Heart left ventricle (tissue), 16 donors: Measurements from ENCODE around the gene SHC1. TPM values are rescaled to one million over a fixed set of nuclear protein-coding genes. Genes with fewer than 3 reads are reported as not detected.

Source experiments
- ATAC-seq, 4 donors: fragments of 200-7000 bp; cut with Tn5 transposase; one replicate each; pipeline ENCODE4 v1.9.1; 2020 to 2022; ENCODE audit warnings: moderate library complexity in 4 of 4, mild to moderate bottlenecking in 3 of 4, moderate number of reproducible peaks in 1 of 4
- DNase-seq, 5 donors: peaks; one replicate each; pipeline ENCODE4 v3.0.0-alpha.2; 2020
- H3K27ac ChIP-seq, 12 donors: fragments of 200-600 bp; sonication (generic) in 4 of 12; one replicate each; pipeline versions ENCODE4 v1.5.0 to v1.8.0; 2016 to 2022; ENCODE audit warnings: mild to moderate bottlenecking in 2 of 12
- H3K27me3 ChIP-seq, 9 donors: fragments of 200-600 bp; sonication (generic) in 2 of 9; one replicate each; pipeline versions ENCODE4 v1.5.1 to v1.8.0; 2016 to 2022; ENCODE audit warnings: mild to moderate bottlenecking in 3 of 9
- H3K36me3 ChIP-seq, 9 donors: fragments of 200-600 bp; sonication (generic) in 2 of 9; one replicate each; pipeline versions ENCODE4 v1.5.0 to v1.8.0; 2018 to 2022; ENCODE audit warnings: mild to moderate bottlenecking in 2 of 9
- H3K4me1 ChIP-seq, 12 donors: fragments of 200-600 bp; sonication (generic) in 4 of 12; one replicate each; pipeline versions ENCODE4 v1.5.0 to v1.8.0; 2016 to 2022; ENCODE audit warnings: mild to moderate bottlenecking in 3 of 12
- H3K4me3 ChIP-seq, 12 donors: fragments of 200-600 bp; sonication (generic) in 4 of 12; one replicate each; pipeline versions ENCODE4 v1.5.0 to v1.8.0; 2017 to 2022; ENCODE audit warnings: mild to moderate bottlenecking in 9 of 12, moderate library complexity in 4 of 12
- H3K9me3 ChIP-seq, 12 donors: fragments of 200-600 bp; sonication (generic) in 4 of 12; one replicate each; pipeline versions ENCODE4 v1.5.0 to v1.8.0; 2016 to 2022; ENCODE audit warnings: mild to moderate bottlenecking in 1 of 12
- CTCF ChIP-seq, 12 donors: fragments of 200-600 bp; sonication (generic) in 4 of 12; IDR thresholded peaks; one replicate each; pipeline versions ENCODE4 v1.5.0 to v1.8.0; 2018 to 2022; ENCODE audit warnings: antibody characterized with exemption in 12 of 12, mild to moderate bottlenecking in 5 of 12
- POLR2A ChIP-seq, 2 donors: fragments of 450-650 bp; IDR thresholded peaks; one replicate each; pipeline ENCODE4 v1.6.1; 2017; ENCODE audit warnings: antibody characterized with exemption in 2 of 2, mild to moderate bottlenecking in 2 of 2, moderate library complexity in 2 of 2
- WGBS, 4 donors: extraction: QIAGEN DNeasy Blood & Tissue Kit in 2 of 4; methylation state at CpG; one replicate each; pipeline versions ENCODE4 v1.1.5 to v1.1.7; 2013 to 2018; 5-methylcytosine and 5-hydroxymethylcytosine counted together
- intact Hi-C, 10 donors: fragments of 100-400 bp; cut with DNase I; formaldehyde crosslinking; loops; one replicate each; pipeline versions ENCODE4 v1.11.1 to v1.14.2; 2022
- polyA plus RNA-seq, 2 donors: library from polyadenylated mRNA; stranded (reverse); fragments of 200-250 nt; gene quantifications; one replicate each; pipeline ENCODE4 v1.2.3, GENCODE V29; 2013
- total RNA-seq, 9 donors: library from RNA; depleted of rRNA in 2 of 9; stranded (reverse); fragments of >200 nt in 2 of 9; fragmentation: NEBNext Ultra II Directional in 3 of 9; extraction: Animal tissue kit (Norgen Biotek cat#: 25700) in 3 of 9; gene quantifications; one replicate each; pipeline versions ENCODE4 v1.1.0 to v1.2.4, GENCODE V29; 2016 to 2023
- donor health status: ischemic (EF 13 %, LVEDD 7.1; RV severe dilation, severe dysfunction).
- donor health status: healthy with polysubstance abuse.
- donor health status: DM: no; HTN: yes; CAD: no.
- donor health status: DM: no; HTN: no; CAD: no.
- donor health status: ischemic (EF 25% LVEDD 6.9; RV normal size, moderate dysfunction).
- donor health status: ischemic (EF 25% LVEDD 5.7; RV mildly dilated, moderate dysfunction).
- donor health status: healthy.
- donor health status: DM: yes; HTN: yes; CAD: no.
- donor health status: ischemic (EF 35%, LVEDD 5.7; RV mildly dilated, moderate dysfunction).
- donor health status: nonischemic (EF 11% LVEDD 7.7; RV severe dilation, severe dysfunction).
- donor health status: DM: yes; HTN: yes; CAD: no.
- donor health status: PGD.
- donor health status: ischemic (EF 29% LVEDD 5.4; RV normal size, mild dysfunction).
- donor health status: nonischemic (EF 23%, LVEDD 6.1; RV moderate dilation, normal function).

Gene SHC1
- total and polyA plus RNA-seq, 11 donors: 23.6 to 115 (median 62.4) TPM

GRCh38 chr1:154966111-154966510 is 4.4 kb downstream of the SHC1 start:
- Histone ChIP-seq H3K27ac (peak overlapping the region in 2 of 12 donors; percentile 58 to 99), H3K27me3 (no peaks in the 10 kb centered on the region), H3K4me3 (no peak overlapping the region), H3K4me1 (peaks cover 6 to 63% (median 39%) of the 10 kb centered on the region in 12 donors), H3K36me3 (peaks cover 0 to 68% (median 56%) of the 10 kb centered on the region in 9 donors), H3K9me3 (no peaks in the 10 kb centered on the region)
- intact Hi-C loops: loop anchor here in 6 of 10 donors (5.0 to 10.0 kb wide), 6 partner anchors 46 to 119 kb away; partner anchors contain the start of gene EFNA4 (in 1 of the 6)
- WGBS, 4 donors: 86 to 91% (median 87%) methylated on average over 7 of the region's 7 CpGs
- ATAC-seq (no peak), DNase-seq (peak in 1 of 5 donors; percentile 33)
- no peak for TF ChIP-seq POLR2A (IDR thresholded peaks at IDR 0.05)

GRCh38 chr1:154964359-154964758 is 6.2 kb downstream of the SHC1 start:
- Histone ChIP-seq H3K4me1 (peaks cover 0 to 58% (median 32%) of the 10 kb centered on the region in 12 donors), H3K36me3 (peaks cover 0 to 69% (median 60%) of the 10 kb centered on the region in 9 donors), H3K9me3 (no peaks in the 10 kb centered on the region), H3K27me3 (no peaks in the 10 kb centered on the region), H3K4me3 (no peak overlapping the region), H3K27ac (no peak overlapping the region)
- no peak for TF ChIP-seq CTCF (IDR thresholded peaks at IDR 0.05)
- ATAC-seq (no peak), DNase-seq (peak in 1 of 5 donors; percentile 22)
- WGBS, 4 donors: 85 to 94% (median 92%) methylated on average over 6 of the region's 6 CpGs
- intact Hi-C loops: loop anchor here in 9 of 10 donors (5.0 to 10.0 kb wide), 7 partner anchors 33 to 120 kb away; partner anchors contain the start of genes EFNA4 (in 3 of the 9), ADAM15 (in 1 of the 9) and ZBTB7B (in 1 of the 9)

GRCh38 chr1:154963643-154964042 is 6.9 kb downstream of the SHC1 start:
- TF ChIP-seq CTCF (IDR thresholded peaks at IDR 0.05) (no peak), POLR2A (IDR thresholded peaks at IDR 0.05) (no peak)
- WGBS, 4 donors: 78 to 84% (median 81%) methylated on average over 8 of the region's 8 CpGs
- no peaks in the 10 kb centered on the region for H3K27me3 ChIP-seq
- H3K4me3 ChIP-seq: no peak overlapping the region
- intact Hi-C loops: loop anchor here in 9 of 10 donors (5.0 to 10.0 kb wide), 7 partner anchors 34 to 121 kb away; partner anchors contain the start of genes EFNA4 (in 3 of the 9), ADAM15 (in 1 of the 9) and ZBTB7B (in 1 of the 9)
- ATAC-seq: no peak
- DNase-seq: peak in 1 of 5 donors; percentile 20
- peaks cover 3 to 72% (median 67%) of the 10 kb centered on the region in 9 donors for H3K36me3 ChIP-seq
- no peaks in the 10 kb centered on the region for H3K9me3 ChIP-seq
- H3K27ac ChIP-seq: no peak overlapping the region
- peaks cover 0 to 51% (median 29%) of the 10 kb centered on the region in 12 donors for H3K4me1 ChIP-seq

GRCh38 chr1:154962795-154963330 is 7.7 kb downstream of the SHC1 start:
- no peak for TF ChIP-seq CTCF (IDR thresholded peaks at IDR 0.05)
- TF ChIP-seq POLR2A (IDR thresholded peaks at IDR 0.05): no peak
- WGBS, 4 donors: 58 to 73% (median 65%) methylated on average over 6 of the region's 6 CpGs
- H3K9me3 ChIP-seq: no peaks in the 10 kb centered on the region
- peaks cover 0 to 45% (median 27%) of the 10 kb centered on the region in 12 donors for H3K4me1 ChIP-seq
- H3K27me3 ChIP-seq: no peaks in the 10 kb centered on the region
- peak overlapping the region in 11 of 12 donors; percentile 97 to 100 (median 99) for H3K27ac ChIP-seq
- DNase-seq: peak in 2 of 5 donors; percentile 19 to 37
- H3K4me3 ChIP-seq: peak overlapping the region in 10 of 12 donors; percentile 80 to 99 (median 89)
- no peak for ATAC-seq
- peaks cover 4 to 73% (median 63%) of the 10 kb centered on the region in 9 donors for H3K36me3 ChIP-seq
- intact Hi-C loops: loop anchor here in 9 of 10 donors (5.0 to 10.0 kb wide), 7 partner anchors 34 to 122 kb away; partner anchors contain the start of genes EFNA4 (in 3 of the 9), ADAM15 (in 1 of the 9) and ZBTB7B (in 1 of the 9)
